Measurements from ENCODE around the gene USP33. TPM values are rescaled to one million over a fixed set of nuclear protein-coding genes. Genes with fewer than 3 reads are reported as not detected.

Gene USP33
- total and polyA plus RNA-seq, 2 of the 13 experiments (the other 11 are each of a cell fraction or from before 2014, with no cell fraction given): 32.0 to 49.1 TPM

- no peak for TF ChIP-seq ZBTB1 (CRISPR knock-in tag; IDR thresholded peaks at IDR 0.05; ENCODE audit: borderline replicate concordance)
- TF ChIP-seq RCOR2 (CRISPR knock-in tag; IDR thresholded peaks at IDR 0.05): no peak
- no peak for TF ChIP-seq JUND (CRISPR knock-in tag; IDR thresholded peaks at IDR 0.05)
- TF ChIP-seq ZNF556 (CRISPR knock-in tag; IDR thresholded peaks at IDR 0.05; ENCODE audit: borderline replicate concordance): peak; percentile 44; the same call in 1 of the 2 replicates
- no peak for TF ChIP-seq CENPT (CRISPR knock-in tag; IDR thresholded peaks at IDR 0.05; ENCODE audit: low read depth)
- peak; percentile 99 for TF ChIP-seq YY1 (IDR thresholded peaks at IDR 0.05; ENCODE audit: insufficient read depth, insufficient replicate concordance, low read depth, low read length)
- TF ChIP-seq SMYD3 (CRISPR knock-in tag; IDR thresholded peaks at IDR 0.05): peak; percentile 26; the same call in 1 of the 2 replicates
- no peak for TF ChIP-seq NPAS2 (CRISPR knock-in tag; IDR thresholded peaks at IDR 0.05; ENCODE audit: borderline replicate concordance)
- no peak for TF ChIP-seq NFE2L2 (IDR thresholded peaks at IDR 0.05; ENCODE audit: low read length)
- TF ChIP-seq JARID2 (CRISPR knock-in tag; IDR thresholded peaks at IDR 0.05; ENCODE audit: insufficient replicate concordance): no peak
- TF ChIP-seq ZNF841 (CRISPR knock-in tag; IDR thresholded peaks at IDR 0.05; ENCODE audit: borderline replicate concordance): no peak
- no peak for TF ChIP-seq DDIT3 (CRISPR knock-in tag; IDR thresholded peaks at IDR 0.05)
- TF ChIP-seq TCF7 (IDR thresholded peaks at IDR 0.05; ENCODE audit: low read depth): no peak
- 0 out of 2 replicates have a peak, but pooled peaks have one; percentile 54 for TF ChIP-seq MTERF4 (CRISPR knock-in tag; IDR thresholded peaks at IDR 0.05)
- no peak for TF ChIP-seq REST (IDR thresholded peaks at IDR 0.05; ENCODE audit: borderline replicate concordance in 1 of 2, low read depth in 1 of 2, low read length in 2 of 2)
- no peak for TF ChIP-seq CENPBD1 (CRISPR knock-in tag; IDR thresholded peaks at IDR 0.05; ENCODE audit: borderline replicate concordance, low read depth)
- peak; percentile 38; the same call in 1 of the 2 replicates for TF ChIP-seq TFDP1 (CRISPR knock-in tag; IDR thresholded peaks at IDR 0.05; ENCODE audit: borderline replicate concordance)
- TF ChIP-seq ZNF737 (CRISPR knock-in tag; IDR thresholded peaks at IDR 0.05; ENCODE audit: borderline replicate concordance): no peak
- TF ChIP-seq ZNF510 (CRISPR knock-in tag; IDR thresholded peaks at IDR 0.05; ENCODE audit: low read depth): no peak
- peak; percentile 52 for TF ChIP-seq SALL1 (CRISPR knock-in tag; IDR thresholded peaks at IDR 0.05)
- TF ChIP-seq ZNF674 (CRISPR knock-in tag; IDR thresholded peaks at IDR 0.05; ENCODE audit: low read depth): no peak
- no peak for TF ChIP-seq NONO (IDR thresholded peaks at IDR 0.05)
- peak; percentile 87 for TF ChIP-seq NONO (CRISPR knock-in tag; conservative IDR thresholded peaks at IDR 0.05)
Observed at GRCh38 chr1:77779529-77780281, 20.1 kb upstream of the USP33 start, which contains the start of gene MIGA1 (continued).
